Left lung (tissue), 10 donors: ENCODE results near the gene KIF3A. TPM values are rescaled to one million over a fixed set of nuclear protein-coding genes. Genes with fewer than 3 reads are reported as not detected.
"Not testable (repeated sequence)": the region's sequence is repeated elsewhere in the genome, so short reads cannot be mapped to it uniquely, and the experiment has no call there.

ENCODE experiments used
- ATAC-seq: fragments of 200-7000 bp; cut with Tn5 transposase; one replicate; pipeline ENCODE4 v1.9.1; 2020; ENCODE audit warnings: moderate library complexity
- DNase-seq, 4 donors: peaks; one replicate each; pipeline ENCODE4 v3.0.0-alpha.2; 2013 to 2020
- H3K27ac ChIP-seq, 2 donors: fragments of 200-600 bp; sonication (generic) in 1 of 2; one replicate each; pipeline versions ENCODE4 v1.5.0 to v1.8.0; 2020 to 2021
- H3K27me3 ChIP-seq, 2 donors: fragments of 200-600 bp; sonication (generic) in 1 of 2; one replicate each; pipeline versions ENCODE4 v1.5.0 to v1.8.0; 2020 to 2021
- H3K36me3 ChIP-seq, 2 donors: fragments of 200-600 bp; sonication (generic) in 1 of 2; one replicate each; pipeline versions ENCODE4 v1.5.0 to v1.8.0; 2020 to 2021
- H3K4me1 ChIP-seq, 2 donors: fragments of 200-600 bp; one replicate each; pipeline ENCODE4 v1.8.0; 2021
- H3K4me3 ChIP-seq, 2 donors: fragments of 200-600 bp; sonication (generic) in 1 of 2; one replicate each; pipeline versions ENCODE4 v1.5.0 to v1.8.0; 2020 to 2021; ENCODE audit warnings: mild to moderate bottlenecking in 1 of 2
- H3K9me3 ChIP-seq, 2 donors: fragments of 200-600 bp; sonication (generic) in 1 of 2; one replicate each; pipeline versions ENCODE4 v1.5.0 to v1.8.0; 2020 to 2021
- CTCF ChIP-seq, 2 donors: fragments of 200-600 bp; sonication (generic) in 1 of 2; IDR thresholded peaks; one replicate each; pipeline versions ENCODE4 v1.5.0 to v1.8.0; 2021; ENCODE audit warnings: antibody characterized with exemption in 2 of 2
- intact Hi-C, 2 donors: fragments of 100-400 bp; cut with DNase I; formaldehyde crosslinking; loops; one replicate each; pipeline versions ENCODE4 v1.11.2 to v1.14.2; 2022
- polyA plus RNA-seq, 6 donors: library from polyadenylated mRNA; unstranded; fragments of 120-200 nt; gene quantifications; one replicate each; pipeline ENCODE4 v1.2.1, GENCODE V29; 2013; ENCODE audit not compliant: insufficient read length in 6 of 6
- total RNA-seq, 2 donors: library from RNA; stranded (reverse); fragmentation: NEBNext Ultra II Directional; extraction: Animal tissue kit (Norgen Biotek cat#: 25700); gene quantifications; one replicate each; pipeline ENCODE4 v1.2.1, GENCODE V29; 2021
- donor health status: DM: no; HTN: yes; CAD: no.
- donor health status: DM: no; HTN: no; CAD: no.

KIF3A gene
- total and polyA plus RNA-seq, 8 donors: 8.9 to 30.4 (median 25.5) TPM

DNA sequence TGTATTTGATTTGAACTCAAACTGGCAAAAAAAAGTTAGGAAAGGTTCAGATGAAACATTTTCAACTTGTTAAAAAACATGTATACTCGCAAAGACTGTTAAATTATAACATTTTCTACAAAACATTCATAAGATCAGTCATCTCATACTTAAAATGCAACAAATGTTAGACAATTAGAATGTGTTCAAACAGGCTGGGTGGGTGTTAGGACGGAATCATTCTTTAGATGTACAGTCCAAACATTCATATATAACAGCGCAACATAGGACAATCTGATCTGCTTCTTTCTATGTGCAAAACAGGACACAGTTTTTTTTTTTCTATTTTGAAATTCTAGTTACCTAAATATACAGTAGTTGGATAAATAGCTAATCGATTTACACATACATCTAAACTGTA, 41.4 kb downstream of the KIF3A start:
- Histone ChIP-seq H3K9me3 (no peaks in the 10 kb centered on the region), H3K4me3 (no peak overlapping the region), H3K27me3 (no peaks in the 10 kb centered on the region), H3K36me3 (no peaks in the 10 kb centered on the region), H3K4me1 (no peaks in the 10 kb centered on the region), H3K27ac (no peak overlapping the region)
- ATAC-seq (no peak), DNase-seq (no peak)
- TF ChIP-seq CTCF (IDR thresholded peaks at IDR 0.05): no peak
- intact Hi-C loops: no loop called here

DNA sequence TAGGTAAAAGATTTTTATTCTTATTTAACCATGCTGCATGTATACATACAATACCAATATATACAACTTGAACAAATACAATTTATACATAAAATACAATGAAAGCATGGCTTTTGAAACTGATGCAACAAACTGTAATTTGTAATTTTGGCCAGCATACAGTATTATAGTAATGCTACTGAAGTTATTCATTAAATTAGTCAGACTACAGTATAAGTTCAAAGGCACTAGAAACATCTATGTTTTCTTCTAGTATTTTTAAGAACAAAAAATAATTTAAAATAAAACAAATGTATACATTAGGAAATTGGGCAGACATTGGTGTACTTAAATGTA, 44.7 kb downstream of the KIF3A start:
- DNase-seq: no peak
- Histone ChIP-seq H3K4me1 (no peaks in the 10 kb centered on the region), H3K27me3 (no peaks in the 10 kb centered on the region), H3K9me3 (no peaks in the 10 kb centered on the region), H3K4me3 (no peak overlapping the region), H3K27ac (no peak overlapping the region), H3K36me3 (no peaks in the 10 kb centered on the region)
- intact Hi-C loops: no loop called here
- ATAC-seq: no peak
- no peak for TF ChIP-seq CTCF (IDR thresholded peaks at IDR 0.05)

DNA sequence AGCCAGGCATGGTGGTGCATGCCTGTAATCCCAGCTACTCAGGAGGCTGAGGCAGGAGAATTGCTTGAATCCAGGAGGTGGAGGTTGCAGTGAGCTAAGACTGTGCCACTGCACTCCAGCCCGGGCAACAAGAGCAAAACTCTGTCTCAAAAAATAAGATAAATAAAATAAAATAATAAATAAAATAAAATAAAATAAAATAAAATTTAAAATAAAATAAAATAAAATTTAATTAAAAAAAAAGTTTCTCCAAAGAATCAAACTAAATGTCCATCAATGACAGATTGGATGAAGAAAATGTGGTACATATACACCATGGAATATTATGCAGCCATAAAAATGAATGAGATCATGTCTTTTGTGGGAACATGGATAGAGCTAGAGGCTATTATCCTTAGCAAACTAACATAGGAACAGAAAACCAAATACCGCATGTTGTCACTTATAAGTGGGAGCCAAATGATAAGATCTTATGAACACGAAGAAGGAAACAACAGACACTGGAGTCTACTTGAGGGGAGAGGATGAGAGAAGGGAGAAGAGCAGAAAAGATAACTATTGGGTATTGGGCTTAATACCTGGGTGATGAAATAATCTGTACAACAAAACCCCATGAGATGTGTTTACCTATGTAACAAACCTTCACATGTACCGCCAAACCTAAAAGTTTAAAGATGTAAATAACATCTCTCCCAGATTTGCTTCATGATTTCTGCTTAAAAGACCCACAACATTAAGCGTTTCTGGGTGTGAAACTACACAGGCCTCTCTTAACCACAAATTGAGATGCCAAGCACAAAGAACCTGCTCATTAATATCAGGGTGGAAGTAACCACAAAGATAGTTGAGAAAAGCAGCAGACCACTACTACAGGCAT, 45.4 kb downstream of the KIF3A start:
- H3K4me1 ChIP-seq, DNase-seq, H3K9me3 ChIP-seq, ATAC-seq, H3K27ac ChIP-seq, H3K36me3 ChIP-seq, H3K27me3 ChIP-seq, H3K4me3 ChIP-seq, intact Hi-C loops: not testable (repeated sequence)

- no peaks in the 10 kb centered on the region for H3K27me3 ChIP-seq
- no peaks in the 10 kb centered on the region for H3K4me1 ChIP-seq
- H3K27ac ChIP-seq: no peak overlapping the region
- TF ChIP-seq CTCF (IDR thresholded peaks at IDR 0.05): no peak
- ATAC-seq: no peak
- H3K4me3 ChIP-seq: no peak overlapping the region
- no peak for DNase-seq
- no peaks in the 10 kb centered on the region for H3K9me3 ChIP-seq
- intact Hi-C loops: no loop called here
- no peaks in the 10 kb centered on the region for H3K36me3 ChIP-seq
Observed at GRCh38 chr5:132690156-132690555, 47.2 kb downstream of the KIF3A start.

DNA sequence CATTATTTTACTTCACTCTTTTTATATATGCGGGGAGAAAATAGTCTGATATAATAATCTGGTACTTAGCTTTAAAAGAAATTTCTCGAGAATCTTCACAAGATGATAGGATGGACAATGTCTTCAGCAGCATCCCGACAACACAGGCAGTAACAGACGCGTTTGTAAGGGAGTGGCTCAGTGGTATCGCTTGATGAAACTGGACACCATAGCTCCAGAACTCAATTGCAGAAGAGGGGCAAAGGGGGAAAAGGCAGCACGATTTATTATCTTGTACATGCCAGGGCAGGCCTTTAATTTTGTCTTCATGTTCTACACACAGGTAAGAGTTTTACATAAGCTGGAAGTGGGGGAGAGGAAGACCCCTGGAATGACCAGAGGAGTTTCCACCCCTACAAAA, 47.8 kb downstream of the KIF3A start:
- Histone ChIP-seq H3K36me3 (no peaks in the 10 kb centered on the region), H3K4me3 (no peak overlapping the region), H3K9me3 (no peaks in the 10 kb centered on the region), H3K4me1 (no peaks in the 10 kb centered on the region), H3K27ac (no peak overlapping the region), H3K27me3 (no peaks in the 10 kb centered on the region)
- DNase-seq (no peak), ATAC-seq (no peak)
- intact Hi-C loops: no loop called here
- TF ChIP-seq CTCF (IDR thresholded peaks at IDR 0.05): no peak
